ENCODE measurements around the gene SDHD.
"Not testable (repeated sequence)": the region's sequence is repeated elsewhere in the genome, so short reads cannot be mapped to it uniquely, and the experiment has no call there.

SDHD gene

DNA sequence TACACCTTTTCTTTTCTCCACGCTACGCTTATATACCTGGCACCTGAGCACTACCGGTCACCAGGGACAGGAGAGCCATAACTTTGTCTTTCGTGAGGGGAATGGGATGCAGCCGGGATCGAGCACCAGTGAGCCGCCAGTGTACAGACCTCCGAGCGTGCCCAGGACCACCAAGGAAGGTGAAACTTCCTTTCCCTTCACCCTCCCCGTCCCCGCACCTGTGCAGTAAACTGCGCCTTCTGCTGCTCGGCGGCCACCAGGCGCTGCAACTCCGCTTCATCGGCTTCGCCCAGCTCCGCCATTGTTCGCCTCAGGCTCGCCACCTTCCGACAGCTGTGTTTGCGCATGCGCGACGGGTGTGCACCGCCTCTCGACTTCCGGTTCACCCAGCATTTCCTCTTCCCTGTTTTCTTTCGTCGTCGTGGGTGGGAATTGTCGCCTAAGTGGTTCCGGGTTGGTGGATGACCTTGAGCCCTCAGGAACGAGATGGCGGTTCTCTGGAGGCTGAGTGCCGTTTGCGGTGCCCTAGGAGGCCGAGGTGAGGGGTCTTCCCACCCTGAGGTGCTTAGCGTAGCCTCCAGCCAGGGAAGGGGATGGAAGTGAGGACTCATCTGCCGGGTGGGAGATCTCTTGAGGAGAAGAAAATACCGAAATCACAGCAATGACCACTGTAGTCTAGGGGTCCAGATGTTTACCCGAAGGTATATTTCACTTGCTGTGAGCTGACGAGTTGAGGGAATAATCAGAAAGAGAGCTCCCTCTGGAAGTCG, at the start of gene SDHD, which contains the start of gene TIMM8B:
Gene SDHD (plus strand): TSS at position 452 of the 770 bp plus-strand sequence. CDS start 35 bp downstream, at position 487.
Gene TIMM8B (minus strand): TSS at position 335 of the 770 bp plus-strand sequence. CDS start 33 bp downstream, at position 302.
- DNase-seq (ENCODE audit: extremely low read depth in 1 of 2, low read depth in 1 of 2), result peak; percentile 89 to 94

DNA sequence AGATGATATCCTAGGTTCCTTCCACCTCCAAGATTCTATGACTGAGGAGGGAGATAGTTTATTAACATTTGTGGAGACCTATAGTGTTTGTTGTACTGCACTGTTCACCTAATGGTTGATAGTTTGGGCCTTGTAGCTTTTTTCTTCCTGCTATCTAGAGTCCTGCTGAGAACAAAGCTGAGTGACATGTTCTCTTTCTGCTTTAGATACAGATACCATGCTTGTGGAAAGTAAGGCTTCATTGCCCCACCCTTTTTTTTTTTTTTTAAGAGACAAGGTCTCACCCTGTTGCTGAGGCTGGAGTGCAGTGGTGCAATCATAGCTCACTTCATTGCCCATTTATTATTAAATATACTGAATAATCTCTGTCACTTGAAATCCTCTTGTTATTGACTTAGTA, 49.1 kb upstream of the SDHD start:
- DNase-seq (ENCODE audit: extremely low read depth in 1 of 2, low read depth in 1 of 2), result no peak

DNA sequence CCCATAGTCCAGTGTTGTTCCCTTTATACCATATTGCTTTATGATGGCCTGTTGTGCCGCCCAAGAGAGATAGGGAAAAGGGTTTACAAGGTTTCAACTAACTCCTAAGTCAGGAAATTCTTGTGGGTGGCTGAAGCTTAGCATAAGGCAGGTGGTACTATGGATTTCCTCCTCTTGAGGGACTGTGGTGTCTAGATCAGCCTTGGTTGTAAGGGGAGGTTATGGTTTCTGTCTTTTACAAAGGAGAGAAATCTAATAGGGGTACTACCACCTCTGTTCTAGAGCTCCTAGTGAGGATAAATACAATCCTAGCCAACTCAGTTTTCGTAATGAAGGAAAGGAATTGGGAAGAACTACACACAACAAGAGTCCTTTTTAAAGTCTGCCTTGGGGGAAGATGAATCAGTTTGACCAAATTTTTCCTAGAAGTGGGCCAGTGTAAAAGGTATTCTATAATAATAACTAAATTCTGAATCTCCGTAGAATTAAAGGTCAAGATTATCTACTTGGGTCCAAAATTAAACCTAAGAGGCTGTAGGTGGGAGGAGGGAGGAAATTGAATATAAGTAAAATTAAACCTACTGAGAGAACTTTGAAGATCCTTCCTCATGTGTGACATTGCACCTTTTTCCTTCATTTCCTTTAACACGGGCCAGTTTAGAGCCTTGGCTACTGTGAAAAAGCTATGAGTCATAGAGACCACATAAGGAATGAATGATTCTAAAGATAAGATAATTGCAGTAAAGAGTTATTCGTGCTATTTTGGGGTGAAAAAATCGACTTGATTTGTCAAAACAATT, 44.3 kb upstream of the SDHD start:
- DNase-seq (ENCODE audit: extremely low read depth in 1 of 2, low read depth in 1 of 2), result no peak

DNA sequence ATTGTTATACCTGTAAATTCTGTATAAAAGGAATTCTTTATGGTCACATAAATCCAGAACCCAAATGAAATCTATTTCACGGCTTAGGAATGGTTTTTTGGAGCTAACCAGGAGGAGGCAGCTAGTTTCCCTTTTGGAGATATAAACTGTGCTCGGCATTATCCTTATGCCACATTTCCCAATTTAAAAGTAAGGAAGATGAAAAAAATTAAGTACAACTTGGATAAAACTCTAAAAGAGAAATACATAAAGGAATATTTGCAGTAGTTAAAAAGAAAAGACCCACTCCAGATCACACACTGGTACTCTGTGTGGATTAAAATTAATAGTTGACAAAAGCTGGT, 43.7 kb upstream of the SDHD start:
- DNase-seq (ENCODE audit: extremely low read depth in 1 of 2, low read depth in 1 of 2), result no peak

DNA sequence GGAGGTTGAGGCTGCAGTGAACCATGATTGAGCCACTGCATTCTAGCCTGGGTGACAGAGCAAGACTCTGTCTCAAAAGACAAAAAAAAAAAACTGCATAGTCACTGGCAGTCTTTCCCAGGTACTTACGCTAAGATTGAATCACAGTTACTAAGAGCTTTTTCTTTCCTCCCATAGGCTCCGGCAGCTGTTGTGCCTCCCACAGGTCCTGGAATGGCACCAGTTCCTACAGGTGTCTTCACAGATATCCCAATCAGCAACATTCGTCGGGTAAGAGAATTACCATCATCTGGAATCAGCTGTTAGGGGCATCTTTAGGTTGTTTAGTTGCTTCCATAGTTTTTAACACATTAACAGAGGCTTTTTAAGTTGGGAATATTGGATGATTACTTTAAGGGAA, 41.7 kb upstream of the SDHD start:
- no peak for DNase-seq (ENCODE audit: extremely low read depth in 1 of 2, low read depth in 1 of 2)

DNA sequence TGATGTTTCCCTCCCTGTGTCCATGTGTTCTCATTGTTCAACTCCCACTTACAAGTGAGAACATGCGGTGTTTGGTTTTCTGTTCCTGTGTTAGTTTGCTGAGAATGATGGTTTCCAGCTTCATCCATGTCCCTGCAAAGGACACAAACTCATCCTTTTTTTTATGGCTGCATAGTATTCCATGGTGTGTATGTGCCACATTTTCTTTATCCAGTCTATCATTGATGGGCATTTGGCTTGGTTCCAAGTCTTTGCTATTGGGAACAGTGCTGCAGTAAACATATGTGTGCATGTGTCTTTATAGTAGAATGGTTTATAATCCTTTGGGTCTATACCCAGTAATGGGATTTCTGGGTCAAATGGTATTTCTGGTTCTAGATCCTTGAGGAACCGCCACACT, 40.0 kb upstream of the SDHD start:
- not testable (repeated sequence) for DNase-seq (ENCODE audit: extremely low read depth in 1 of 2, low read depth in 1 of 2)

DNA sequence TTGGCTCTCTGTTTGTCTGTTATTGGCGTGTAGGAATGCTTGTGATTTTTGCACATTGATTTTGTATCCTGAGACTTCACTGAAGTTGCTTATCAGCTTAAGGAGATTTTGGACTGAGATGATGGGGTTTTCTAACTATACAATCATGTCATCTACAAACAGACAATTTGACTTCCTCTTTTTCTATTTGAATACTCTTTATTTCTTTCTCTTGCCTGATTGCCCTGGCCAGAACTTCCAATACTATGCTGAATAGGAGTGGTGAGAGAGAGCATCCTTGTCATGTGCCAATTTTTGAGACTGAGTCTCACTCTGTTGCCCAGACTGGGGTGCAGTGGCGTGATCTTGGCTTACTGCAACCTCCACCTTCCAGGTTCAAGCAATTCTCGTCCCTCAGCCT, 38.4 kb upstream of the SDHD start:
- DNase-seq (ENCODE audit: extremely low read depth in 1 of 2, low read depth in 1 of 2), result not testable (repeated sequence)

DNA sequence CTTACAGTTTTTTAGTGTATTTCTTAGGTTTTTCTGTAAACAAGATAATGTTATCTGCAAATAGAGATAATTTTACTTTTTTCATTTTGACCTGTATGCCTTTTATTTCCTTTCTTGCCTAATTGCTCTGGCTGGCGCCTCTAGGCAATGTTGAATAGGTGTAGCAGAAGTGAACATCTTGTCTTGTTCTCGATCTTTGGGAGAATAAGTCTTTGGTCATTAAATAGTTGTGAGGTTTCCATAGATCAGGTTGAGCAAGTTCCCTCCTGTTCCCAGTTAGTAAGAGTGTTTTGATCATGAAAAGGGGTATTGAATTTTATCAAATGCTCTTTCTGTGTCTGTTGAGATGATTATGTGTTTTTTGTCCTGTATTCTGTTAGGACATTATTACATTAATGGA, 36.9 kb upstream of the SDHD start:
- DNase-seq (ENCODE audit: extremely low read depth in 1 of 2, low read depth in 1 of 2), result no peak

DNA sequence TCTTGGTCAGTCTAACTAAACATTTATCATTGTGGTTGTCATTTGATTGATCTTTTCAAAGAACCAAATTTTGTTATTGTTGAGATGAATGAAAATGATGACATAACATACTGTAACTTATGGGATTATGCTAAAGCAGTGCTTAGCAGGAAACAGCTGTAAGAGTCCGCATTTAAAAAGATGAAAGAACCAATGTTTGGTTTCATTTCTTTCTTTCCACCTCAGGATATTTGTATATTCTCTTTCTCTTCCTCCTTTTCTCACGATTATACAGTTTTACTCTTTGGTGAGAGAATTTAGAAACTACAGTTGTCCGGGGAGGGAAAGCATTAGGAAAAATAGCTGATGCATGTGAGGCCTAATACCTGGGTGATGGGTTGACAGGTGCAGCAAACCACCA, 36.0 kb upstream of the SDHD start:
- DNase-seq (ENCODE audit: extremely low read depth in 1 of 2, low read depth in 1 of 2), result no peak

DNA sequence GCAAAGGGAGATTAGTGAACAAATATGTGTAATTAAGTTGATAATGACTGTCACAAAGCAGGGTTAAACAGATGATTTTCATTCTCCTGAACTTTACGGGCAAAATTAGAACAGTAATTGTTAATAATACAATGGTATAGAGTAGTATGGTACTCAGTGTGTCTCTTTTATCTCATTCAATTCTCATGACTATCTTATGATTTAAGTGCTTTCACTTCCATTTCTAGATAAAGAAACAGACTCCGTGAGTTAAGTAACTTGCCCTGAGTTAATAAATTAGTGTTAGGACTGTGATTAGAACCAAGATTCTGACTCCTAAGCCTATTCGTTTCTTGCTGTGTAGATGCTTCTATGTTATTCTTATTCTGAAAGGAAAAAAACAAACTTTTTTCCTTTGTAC, 34.9 kb upstream of the SDHD start:
- DNase-seq (ENCODE audit: extremely low read depth in 1 of 2, low read depth in 1 of 2), result no peak

DNA sequence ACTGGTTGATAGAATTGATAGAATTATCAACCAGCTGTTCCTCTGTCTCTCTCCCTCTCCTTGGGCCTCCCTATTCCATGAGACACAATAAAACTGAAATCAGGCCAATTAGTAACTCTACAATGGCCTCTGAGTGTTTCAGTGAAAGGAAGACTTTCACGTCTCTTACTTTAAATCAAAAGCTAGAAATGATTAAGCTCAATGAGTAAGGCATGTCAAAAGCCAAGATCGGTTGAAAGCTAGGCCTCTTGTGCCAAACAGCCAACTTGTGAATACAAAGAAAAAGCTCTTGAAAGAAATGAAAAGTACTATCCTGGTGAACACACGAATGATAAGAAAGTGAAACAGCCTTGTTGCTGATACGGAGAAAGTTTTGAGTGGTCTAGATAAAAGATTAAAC, 29.5 kb upstream of the SDHD start:
- DNase-seq (ENCODE audit: extremely low read depth in 1 of 2, low read depth in 1 of 2), result no peak

DNA sequence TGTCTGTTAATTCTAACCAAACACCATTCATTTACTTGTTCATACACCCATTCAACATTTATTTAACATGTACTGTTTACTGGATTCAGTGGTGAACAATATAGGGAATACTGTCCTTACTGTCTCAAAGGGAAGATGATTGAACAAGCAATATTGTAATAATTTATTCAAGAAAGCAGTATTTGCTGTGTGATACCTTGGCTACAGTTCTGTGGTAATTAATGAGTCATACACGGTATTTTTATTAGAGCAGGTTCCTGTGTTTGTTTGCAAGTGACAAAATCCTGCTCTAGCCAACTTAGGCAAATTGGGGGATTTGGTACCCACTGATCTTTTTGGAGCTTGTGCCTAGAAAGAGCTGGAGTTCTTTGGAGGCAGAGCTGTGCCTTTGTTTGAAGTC, 28.6 kb upstream of the SDHD start:
- no peak for DNase-seq (ENCODE audit: extremely low read depth in 1 of 2, low read depth in 1 of 2)

DNA sequence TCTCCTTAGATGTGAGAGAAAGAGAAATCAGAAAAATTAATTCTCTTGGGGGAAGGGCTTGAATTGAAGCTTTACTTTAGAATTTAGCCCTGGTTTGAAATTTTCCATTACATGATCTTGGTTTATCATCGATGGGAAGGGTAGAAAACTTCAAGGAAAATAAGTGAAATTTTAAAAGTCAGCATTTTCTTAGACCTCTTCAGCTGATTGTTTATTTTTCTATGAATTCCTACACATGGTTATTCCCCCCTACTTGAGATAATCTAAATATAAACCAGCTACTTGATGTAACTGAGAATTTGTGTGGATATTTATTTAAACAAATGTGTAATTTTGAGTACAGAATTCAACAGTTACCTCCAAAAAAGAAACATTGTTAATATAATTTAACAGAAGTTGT, 23.8 kb upstream of the SDHD start:
- no peak for DNase-seq (ENCODE audit: extremely low read depth in 1 of 2, low read depth in 1 of 2)

DNA sequence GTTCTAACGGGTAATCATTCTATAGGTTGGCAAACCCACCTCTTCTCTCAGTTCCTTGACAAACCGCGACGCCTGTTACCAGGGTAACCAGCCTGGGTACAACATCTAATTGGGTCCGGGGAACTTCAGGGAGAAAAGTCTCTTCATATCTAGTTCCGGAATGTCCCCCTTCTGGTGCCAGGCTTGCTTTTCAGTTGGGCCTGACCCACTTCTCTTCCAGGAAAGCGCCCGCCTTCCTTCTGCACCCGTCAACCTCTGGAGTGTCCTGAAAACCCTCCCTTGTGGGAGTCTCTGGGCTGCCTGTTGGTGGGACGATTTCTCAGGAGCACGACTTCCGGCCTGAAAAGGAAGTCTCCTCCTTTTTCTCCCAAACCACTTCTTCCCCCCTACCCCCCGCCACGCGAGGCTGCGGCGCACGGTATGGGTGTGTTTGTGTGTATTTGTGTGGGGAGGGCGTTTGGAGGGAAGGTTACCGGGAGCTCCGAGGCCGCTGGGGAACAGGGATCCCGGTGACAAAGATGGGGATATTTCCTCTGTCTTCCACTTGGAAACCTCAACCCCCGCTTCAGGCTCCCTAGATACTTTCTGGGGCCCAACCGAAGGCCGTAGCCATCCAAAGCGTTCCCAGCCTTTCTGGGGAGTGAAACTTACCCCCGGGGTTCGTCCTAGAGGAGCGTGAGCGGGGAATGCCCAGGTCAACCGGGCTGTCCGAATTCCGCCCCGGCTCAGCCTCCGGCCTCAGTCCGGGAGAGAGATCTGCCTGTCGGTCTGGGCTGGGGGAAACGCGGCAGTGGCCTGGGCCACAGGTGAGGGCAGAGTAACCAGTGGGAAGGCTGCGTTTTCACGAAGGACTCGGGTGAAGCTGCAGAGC, 12.5 kb upstream of the SDHD start, which contains the start of the genes NKAPD1 and PIH1D2:
Gene NKAPD1 (plus strand): TSS at position 359 of the 871 bp plus-strand sequence. CDS start 1,276 bp downstream, outside the sequence.
Gene PIH1D2 (minus strand): TSS at position 77 of the 871 bp plus-strand sequence. CDS start 843 bp downstream, outside the sequence.
- peak; percentile 62 to 63 for DNase-seq (ENCODE audit: extremely low read depth in 1 of 2, low read depth in 1 of 2)

DNA sequence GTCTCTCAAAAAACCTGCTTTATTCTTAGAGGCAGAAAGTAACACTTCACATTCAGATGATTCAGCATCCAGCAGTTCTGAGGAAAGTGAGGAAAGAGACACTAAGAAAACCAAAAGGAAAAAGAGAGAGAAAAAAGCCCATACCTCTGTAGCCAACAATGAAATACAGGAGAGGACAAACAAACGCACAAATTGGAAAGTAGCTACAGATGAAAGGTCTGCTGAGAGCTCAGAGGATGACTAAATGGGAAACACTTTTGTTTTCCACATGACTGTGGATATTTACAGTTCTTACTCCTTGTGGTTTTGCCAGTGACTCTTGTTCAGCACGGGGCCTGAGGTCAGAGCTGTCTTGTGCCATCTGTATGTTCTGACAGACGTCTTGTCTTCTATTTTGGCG, 3.9 kb upstream of the SDHD start:
- no peak for DNase-seq (ENCODE audit: extremely low read depth in 1 of 2, low read depth in 1 of 2)

DNA sequence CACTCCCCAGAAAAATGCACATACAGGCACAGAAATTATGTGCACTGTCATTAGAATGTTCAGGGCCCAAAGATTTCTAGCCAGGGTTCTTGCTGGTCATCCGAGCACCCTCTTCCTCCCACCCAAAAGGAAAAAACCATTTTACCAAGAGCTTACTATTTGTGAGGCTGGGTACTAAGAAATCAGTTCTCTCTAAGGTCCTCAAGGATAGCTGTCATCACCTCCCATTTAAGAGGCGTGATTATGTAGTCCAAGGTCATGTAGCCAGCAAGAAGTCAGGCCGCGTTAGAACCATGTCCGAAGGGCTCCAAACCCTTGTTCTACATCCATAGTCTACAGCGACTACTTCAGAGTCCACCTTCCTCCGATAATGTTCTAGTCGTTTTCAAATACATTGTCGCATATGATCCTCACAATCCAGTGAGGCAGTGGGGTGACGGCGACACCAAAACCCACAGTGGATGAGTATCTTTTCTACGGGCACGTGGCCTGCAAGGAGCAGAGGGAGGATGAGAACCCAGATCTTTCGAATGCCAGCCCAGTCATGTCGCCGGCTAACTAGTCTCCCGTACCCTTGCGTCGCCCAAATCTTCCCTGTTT, 751 bp upstream of the SDHD start:
- DNase-seq (ENCODE audit: extremely low read depth in 1 of 2, low read depth in 1 of 2), result no peak

DNA sequence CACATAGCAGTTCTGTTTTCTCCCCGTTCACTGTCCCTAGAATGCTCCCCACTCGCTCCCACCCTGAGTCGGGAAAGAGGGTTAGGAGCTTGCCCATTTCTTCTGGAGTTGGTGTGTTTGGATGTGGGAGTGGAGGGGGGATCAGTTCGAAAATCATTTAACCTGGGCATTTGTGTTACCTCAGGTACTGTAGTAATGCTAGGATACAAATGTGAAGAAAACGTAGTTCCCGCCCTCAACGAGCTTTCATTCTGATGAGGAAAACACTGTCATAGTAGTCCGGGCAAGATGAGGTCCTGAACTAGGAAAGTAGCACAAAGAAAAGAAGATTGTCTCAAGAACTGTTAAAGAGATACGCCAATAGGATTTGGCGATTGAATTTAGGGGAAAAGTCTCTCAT, 539 bp downstream of the SDHD start:
- no peak for DNase-seq (ENCODE audit: extremely low read depth in 1 of 2, low read depth in 1 of 2)

DNA sequence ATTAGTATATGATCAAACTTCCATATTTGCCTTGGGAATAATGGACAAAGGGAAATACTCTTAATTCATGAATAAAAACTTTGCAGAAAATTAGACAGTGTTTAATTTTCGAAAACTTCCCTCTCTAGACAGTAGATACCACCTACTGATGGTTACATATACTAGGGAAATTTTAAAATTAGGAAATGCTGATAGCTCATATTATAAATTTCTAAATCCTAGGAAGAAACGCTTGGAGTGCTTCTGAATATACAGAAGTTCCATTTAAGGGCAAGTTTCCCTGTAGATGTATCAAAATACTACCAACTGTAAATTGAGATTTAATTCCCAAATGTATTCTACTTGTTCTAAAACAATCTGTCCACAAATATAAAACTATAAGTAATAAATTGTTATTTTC, 8.6 kb downstream of the SDHD start:
- DNase-seq (ENCODE audit: extremely low read depth in 1 of 2, low read depth in 1 of 2), result not testable (repeated sequence)

DNA sequence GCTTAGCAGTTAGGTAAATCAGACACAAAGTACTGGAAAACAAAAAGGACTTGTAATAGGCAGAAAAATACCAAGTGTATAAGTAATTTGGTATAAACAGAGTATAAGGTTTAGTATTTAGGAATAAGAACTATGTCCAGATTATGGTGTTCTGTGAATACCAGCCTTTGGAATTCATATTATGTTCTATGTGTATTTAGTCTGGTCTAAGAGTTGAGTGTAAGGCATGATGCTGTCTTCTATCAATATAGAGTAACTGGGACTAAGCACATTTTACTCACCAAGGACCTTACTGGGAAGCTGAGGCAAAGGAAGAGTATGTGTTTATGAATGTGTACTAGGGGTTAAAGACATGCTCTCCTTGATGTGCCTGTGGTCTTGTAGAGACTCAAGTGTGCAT, 9.5 kb downstream of the SDHD start:
- DNase-seq (ENCODE audit: extremely low read depth in 1 of 2, low read depth in 1 of 2), result no peak

DNA sequence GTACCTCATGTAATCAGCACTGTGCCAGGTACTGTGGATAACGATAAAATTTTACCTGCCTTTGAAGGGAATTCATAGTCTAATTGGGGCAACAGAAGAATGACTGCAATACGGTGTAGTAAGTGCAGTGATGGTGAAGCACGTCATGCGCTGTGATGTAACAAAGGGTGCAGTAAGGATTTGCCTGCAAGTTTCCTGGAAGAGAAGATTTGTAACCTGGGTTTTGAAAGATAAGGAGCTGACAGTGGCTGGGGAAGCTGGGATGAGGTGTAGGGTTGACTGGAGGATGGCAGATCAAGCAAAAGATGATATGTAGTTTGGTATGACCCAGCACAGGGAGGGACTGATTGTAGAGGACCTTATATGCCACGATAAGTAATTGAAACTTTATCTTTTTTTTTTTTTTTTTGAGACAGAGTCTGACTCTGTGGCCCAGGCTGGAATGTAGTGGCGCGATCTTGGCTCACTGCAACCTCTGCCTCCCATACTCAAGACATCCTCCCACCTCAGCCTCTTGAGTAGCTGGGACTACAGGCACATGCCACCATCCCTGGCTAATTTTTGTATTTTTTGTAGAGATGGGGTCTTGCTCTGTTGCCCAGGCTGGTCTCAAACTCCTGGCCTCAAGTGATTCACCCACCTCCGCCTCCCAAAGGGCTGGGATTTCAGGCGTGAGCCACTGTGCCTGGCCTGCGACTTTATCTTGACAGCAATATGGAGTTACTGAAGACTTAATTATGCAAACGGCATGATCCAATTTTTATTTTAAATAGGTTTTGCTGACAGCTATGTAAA, 11.3 kb downstream of the SDHD start:
- no peak for DNase-seq (ENCODE audit: extremely low read depth in 1 of 2, low read depth in 1 of 2)

All from activated CD8-positive, alpha-beta memory T cell treated with anti-CD3 and anti-CD28 coated beads for 1 hour (primary cell).